CD4-positive, CD25-positive, alpha-beta regulatory T cell (primary cell): ENCODE data around the gene TAF4. TPM values are rescaled to one million over a fixed set of nuclear protein-coding genes. Genes with fewer than 3 reads are reported as not detected.

Source experiments
- ATAC-seq, 2 donors: fragments of 150-1000 bp; cut with Tn5 transposase; one replicate each; pipeline ENCODE4 v1.10.0; 2021; ENCODE audit warnings: low read depth in 2 of 2, moderate number of reproducible peaks in 2 of 2, moderate library complexity in 1 of 2
- DNase-seq, 3 donors: peaks; one replicate each; pipeline versions ENCODE4 v3.0.0 to v3.0.0-alpha.2; 2012 to 2022; ENCODE audit warnings: mixed read lengths in 1 of 3
- H3K27ac ChIP-seq: one replicate; pipeline ENCODE4 v1.7.0; 2013; ENCODE audit warnings: mild to moderate bottlenecking, low read length; ENCODE audit not compliant: insufficient read depth, poor library complexity, severe bottlenecking
- H3K27me3 ChIP-seq: one replicate; pipeline ENCODE4 v1.7.0; 2013; ENCODE audit warnings: low read length; ENCODE audit not compliant: control insufficient read depth, insufficient read depth
- H3K36me3 ChIP-seq: one replicate; pipeline ENCODE4 v1.7.0; 2013; ENCODE audit warnings: mild to moderate bottlenecking, low read length, moderate library complexity; ENCODE audit not compliant: control insufficient read depth, insufficient read depth
- H3K4me1 ChIP-seq: 2 replicates; pipeline ENCODE4 v1.7.0; 2013; ENCODE audit warnings: mild to moderate bottlenecking, low read length; ENCODE audit not compliant: insufficient read depth, control insufficient read depth, poor library complexity, severe bottlenecking
- H3K4me3 ChIP-seq: one replicate; pipeline ENCODE4 v1.7.0; 2013; ENCODE audit warnings: low read depth, mild to moderate bottlenecking, low read length, moderate library complexity
- H3K9me3 ChIP-seq, 2 experiments: 1 replicate in 1 of 2; 2 replicates in 1 of 2; pipeline ENCODE4 v1.7.0; 2013; ENCODE audit warnings: low read length in 2 of 2, mild to moderate bottlenecking in 1 of 2, moderate library complexity in 1 of 2; ENCODE audit not compliant: control insufficient read depth in 2 of 2
- H3K27ac Mint-ChIP-seq, 3 donors: one replicate each; pipeline ENCODE4 v1.8.0; 2020 to 2022; ENCODE audit warnings: mild to moderate bottlenecking in 3 of 3, mixed read lengths in 3 of 3, moderate library complexity in 2 of 3
- H3K27me3 Mint-ChIP-seq: one replicate; pipeline ENCODE4 v1.8.0; 2022; ENCODE audit warnings: mild to moderate bottlenecking, mixed read lengths
- H3K36me3 Mint-ChIP-seq: one replicate; pipeline ENCODE4 v1.8.0; 2020; ENCODE audit warnings: mixed read lengths
- H3K4me1 Mint-ChIP-seq, 4 donors: one replicate each; pipeline ENCODE4 v1.8.0; 2020 to 2022; ENCODE audit warnings: mixed read lengths in 4 of 4, mild to moderate bottlenecking in 1 of 4
- H3K4me3 Mint-ChIP-seq, 4 donors: one replicate each; pipeline ENCODE4 v1.8.0; 2020 to 2022; ENCODE audit warnings: mild to moderate bottlenecking in 4 of 4, mixed read lengths in 4 of 4, moderate library complexity in 3 of 4
- H3K9me3 Mint-ChIP-seq, 7 donors: one replicate each; pipeline ENCODE4 v1.8.0; 2020 to 2022; ENCODE audit warnings: mixed read lengths in 7 of 7, mild to moderate bottlenecking in 3 of 7, moderate library complexity in 2 of 7
- polyA plus RNA-seq, 4 donors: library from polyadenylated mRNA; unstranded; fragments of 300-500 nt; fragmentation: Illumina TruSeq; gene quantifications; one replicate each; pipeline ENCODE4 v1.2.3, GENCODE V29; 2021
- total RNA-seq: library from RNA; stranded (reverse); gene quantifications from one replicate; pipeline ENCODE4 v1.2.3, GENCODE V29; 2022

The TAF4 gene
- total and polyA plus RNA-seq, 5 donors from 2014 or later = 0.76 to 20.4 (median 0.91) TPM

DNA sequence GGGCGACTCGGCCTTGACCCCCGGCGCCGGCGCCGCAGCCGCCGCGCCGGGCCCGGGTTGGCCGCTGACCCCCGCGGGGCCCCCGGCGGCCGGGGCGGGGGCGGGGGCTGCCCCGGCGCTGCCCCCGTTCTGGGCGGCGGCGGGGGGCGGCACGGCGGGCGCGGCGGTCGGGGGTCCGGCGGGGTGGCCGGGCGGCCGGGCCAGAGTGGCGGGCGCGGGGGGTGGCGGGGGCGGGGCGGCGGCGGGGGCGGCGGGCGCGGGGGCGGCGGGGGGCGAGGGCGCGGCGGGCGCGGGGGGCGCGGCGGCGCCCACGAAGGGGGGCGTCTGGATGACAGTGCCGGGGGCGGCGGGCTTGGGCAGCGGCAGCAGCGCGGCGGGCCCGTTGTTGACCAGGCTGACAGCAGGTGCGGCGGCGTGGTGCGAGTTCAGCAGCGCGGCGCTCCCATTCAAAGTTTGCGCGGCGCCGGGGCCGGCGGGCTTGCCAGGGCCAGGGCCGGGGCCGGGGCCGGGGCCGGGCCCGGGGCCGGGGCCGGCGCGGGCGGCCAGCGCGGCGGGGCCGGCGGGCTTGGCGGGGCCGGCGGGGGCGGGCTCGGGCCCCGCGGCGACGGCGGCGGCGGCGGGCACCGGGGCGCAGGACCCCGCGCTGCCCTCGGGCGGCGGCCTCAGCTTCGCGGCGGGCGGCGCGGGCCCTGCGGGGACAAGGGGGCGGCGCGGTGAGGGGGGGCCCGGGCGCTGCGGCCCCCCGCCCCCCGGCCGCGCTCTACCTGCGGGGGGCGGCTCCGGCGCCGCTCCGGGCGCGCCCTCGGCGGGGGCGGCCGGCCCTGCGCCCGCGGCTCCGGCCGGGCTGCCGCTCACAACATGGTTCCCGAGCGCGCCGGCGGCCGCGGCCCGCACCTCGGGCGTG is 659 bp downstream of the TAF4 start:
- no peaks in the 10 kb centered on the region for H3K27me3 ChIP-seq
- H3K36me3 Mint-ChIP-seq = no peaks in the 10 kb centered on the region
- no peak overlapping the region for H3K4me3 ChIP-seq
- no peaks in the 10 kb centered on the region for H3K36me3 ChIP-seq
- H3K27ac ChIP-seq = no peak overlapping the region
- H3K9me3 ChIP-seq = no peaks in the 10 kb centered on the region
- H3K4me3 Mint-ChIP-seq = peak overlapping the region in 1 of 4 donors; percentile 90
- peaks cover 50% of the 10 kb centered on the region for H3K4me1 ChIP-seq
- peaks cover 15 to 68% (median 42%) of the 10 kb centered on the region in 4 donors for H3K4me1 Mint-ChIP-seq
- H3K9me3 Mint-ChIP-seq = no peaks in the 10 kb centered on the region
- H3K27ac Mint-ChIP-seq = no peak overlapping the region
- ATAC-seq (peak; percentile 2 to 17), DNase-seq (no peak)
- H3K27me3 Mint-ChIP-seq = peaks cover 7% of the 10 kb centered on the region

DNA sequence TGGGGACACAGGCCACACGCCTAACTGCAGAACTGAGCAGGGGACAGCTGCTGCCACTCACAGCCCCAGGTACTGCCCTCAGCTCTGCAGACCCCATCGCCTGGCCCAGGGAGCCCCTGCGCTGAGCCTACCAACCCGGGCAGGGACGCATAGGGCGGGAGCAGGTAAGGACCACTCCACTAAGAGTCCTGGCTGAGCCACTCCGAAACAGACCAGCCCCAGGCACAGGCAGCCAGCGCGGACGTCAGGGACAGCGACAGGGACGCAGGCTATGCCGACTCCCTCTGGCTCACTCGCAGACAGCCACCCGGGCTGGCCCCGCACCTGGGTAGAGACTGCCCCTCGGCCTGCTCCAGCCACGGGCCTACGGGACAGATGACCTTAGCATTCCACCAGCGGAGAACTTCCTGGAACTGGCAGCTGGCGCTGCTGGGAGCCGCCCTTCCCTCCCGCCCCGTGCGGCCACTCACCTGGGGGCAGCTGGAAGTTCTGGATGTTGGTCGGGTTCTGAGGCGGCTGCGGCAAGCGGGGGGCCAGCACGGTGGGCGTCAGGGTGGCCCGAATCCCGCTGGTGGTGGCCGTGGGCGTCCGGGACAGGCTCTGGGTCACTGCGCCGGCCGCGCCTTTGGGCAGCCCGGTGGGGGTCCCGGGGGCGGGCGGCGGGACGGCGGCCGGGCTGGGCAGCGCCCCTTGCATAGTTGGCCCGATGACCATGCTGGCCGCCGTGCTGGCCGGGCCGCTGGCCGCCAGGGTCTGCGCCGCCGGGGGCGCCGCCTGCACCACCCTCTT is 1.5 kb downstream of the TAF4 start:
- H3K27ac ChIP-seq = no peak overlapping the region
- no peak overlapping the region for H3K4me3 ChIP-seq
- peaks cover 53% of the 10 kb centered on the region for H3K4me1 ChIP-seq
- Mint-ChIP-seq H3K4me3 (peak overlapping the region; percentile 72 to 90 (median 84)), H3K36me3 (no peaks in the 10 kb centered on the region), H3K4me1 (peaks cover 15 to 76% (median 48%) of the 10 kb centered on the region in 4 donors), H3K27me3 (peaks cover 7% of the 10 kb centered on the region), H3K9me3 (no peaks in the 10 kb centered on the region), H3K27ac (peak overlapping the region in 2 of 3 donors; percentile 80 to 82)
- ATAC-seq (no peak), DNase-seq (peak in 1 of 3 donors; percentile 6)
- no peaks in the 10 kb centered on the region for H3K36me3 ChIP-seq
- no peaks in the 10 kb centered on the region for H3K9me3 ChIP-seq
- H3K27me3 ChIP-seq = no peaks in the 10 kb centered on the region

DNA sequence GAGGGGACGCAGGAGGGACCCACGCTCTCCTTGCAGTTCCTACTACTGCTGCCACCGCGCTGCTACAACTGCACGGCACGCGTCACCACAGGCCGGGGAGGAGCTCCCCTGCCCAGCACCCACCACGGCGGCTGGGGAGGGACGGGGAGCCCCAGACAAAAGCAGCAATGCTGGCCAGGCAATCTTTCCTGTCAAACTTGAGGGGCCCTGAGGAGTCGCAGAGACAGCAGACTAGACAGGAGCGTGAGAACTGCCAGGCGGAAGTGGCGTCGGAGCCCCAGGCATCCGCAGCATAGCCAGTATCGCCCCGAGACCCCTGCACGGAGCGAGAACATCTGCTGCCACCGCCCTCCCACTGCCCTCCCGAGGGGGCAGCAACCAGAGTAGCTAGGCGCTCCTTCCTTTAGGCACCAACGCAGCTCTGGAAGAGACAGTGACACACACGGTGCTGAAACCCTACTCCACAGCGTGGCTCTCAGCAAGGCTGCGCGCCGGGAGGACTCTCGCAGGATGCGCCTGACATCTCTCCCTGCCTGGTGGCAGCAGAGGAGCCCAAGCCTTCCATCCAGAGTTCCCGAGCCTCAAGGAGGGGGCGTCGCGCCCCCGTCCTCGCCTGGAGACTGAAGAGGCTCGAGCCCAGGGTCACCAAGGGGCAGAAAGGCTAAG is 2.2 kb downstream of the TAF4 start:
- peak overlapping the region; percentile 72 to 90 (median 84) for H3K4me3 Mint-ChIP-seq

DNA sequence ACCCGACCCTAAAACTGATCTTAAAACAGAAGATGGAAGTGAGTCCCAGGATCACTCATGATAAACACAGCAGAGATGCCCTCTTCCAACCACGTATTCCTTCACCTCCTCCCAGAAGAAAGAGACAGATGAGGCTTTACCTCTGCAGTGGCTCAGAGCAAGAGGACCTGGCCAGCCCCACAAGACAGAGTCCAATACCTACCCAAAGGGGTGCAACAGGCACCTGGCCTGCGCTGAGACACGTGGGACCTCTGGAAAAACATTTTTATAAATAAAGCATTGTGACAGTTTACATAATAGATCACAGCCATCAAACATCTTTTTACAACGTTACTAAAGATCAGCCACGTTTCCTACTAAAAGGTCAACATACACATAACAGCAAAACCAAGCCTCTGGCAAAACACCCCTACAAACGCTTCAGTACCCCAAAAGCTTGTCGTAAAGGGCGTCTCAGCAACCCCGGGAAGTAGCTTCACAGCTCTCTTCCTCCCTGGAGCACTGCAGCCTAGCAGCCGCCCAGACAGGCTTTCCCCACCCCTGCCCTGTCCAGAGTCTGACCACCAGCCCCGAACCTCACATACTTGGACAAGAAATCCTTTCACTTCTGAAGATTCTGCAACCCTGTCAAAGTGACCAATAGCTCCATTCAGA is 2.9 kb downstream of the TAF4 start:
- Mint-ChIP-seq H3K27me3 (peaks cover 7% of the 10 kb centered on the region), H3K4me3 (peak overlapping the region; percentile 72 to 90 (median 84)), H3K36me3 (no peaks in the 10 kb centered on the region), H3K27ac (peak overlapping the region; percentile 7 to 86 (median 82)), H3K9me3 (no peaks in the 10 kb centered on the region), H3K4me1 (peaks cover 15 to 69% (median 47%) of the 10 kb centered on the region in 4 donors)
- no peaks in the 10 kb centered on the region for H3K27me3 ChIP-seq
- no peaks in the 10 kb centered on the region for H3K36me3 ChIP-seq
- H3K9me3 ChIP-seq = no peaks in the 10 kb centered on the region
- H3K4me1 ChIP-seq = peaks cover 49% of the 10 kb centered on the region
- no peak overlapping the region for H3K4me3 ChIP-seq
- ATAC-seq = no peak
- no peak for DNase-seq
- H3K27ac ChIP-seq = no peak overlapping the region

More for the DNA sequence above, 2.2 kb downstream of the TAF4 start:
- H3K27ac ChIP-seq = no peak overlapping the region
- H3K9me3 ChIP-seq = no peaks in the 10 kb centered on the region
- no peaks in the 10 kb centered on the region for H3K36me3 Mint-ChIP-seq
- H3K27ac Mint-ChIP-seq = peak overlapping the region; percentile 80 to 86 (median 82)
- DNase-seq (no peak), ATAC-seq (no peak)
- no peaks in the 10 kb centered on the region for H3K36me3 ChIP-seq
- peaks cover 53% of the 10 kb centered on the region for H3K4me1 ChIP-seq
- no peaks in the 10 kb centered on the region for H3K9me3 Mint-ChIP-seq
- H3K27me3 Mint-ChIP-seq = peaks cover 7% of the 10 kb centered on the region
- H3K4me1 Mint-ChIP-seq = peaks cover 15 to 74% (median 50%) of the 10 kb centered on the region in 4 donors
- H3K27me3 ChIP-seq = no peaks in the 10 kb centered on the region
- no peak overlapping the region for H3K4me3 ChIP-seq

DNA sequence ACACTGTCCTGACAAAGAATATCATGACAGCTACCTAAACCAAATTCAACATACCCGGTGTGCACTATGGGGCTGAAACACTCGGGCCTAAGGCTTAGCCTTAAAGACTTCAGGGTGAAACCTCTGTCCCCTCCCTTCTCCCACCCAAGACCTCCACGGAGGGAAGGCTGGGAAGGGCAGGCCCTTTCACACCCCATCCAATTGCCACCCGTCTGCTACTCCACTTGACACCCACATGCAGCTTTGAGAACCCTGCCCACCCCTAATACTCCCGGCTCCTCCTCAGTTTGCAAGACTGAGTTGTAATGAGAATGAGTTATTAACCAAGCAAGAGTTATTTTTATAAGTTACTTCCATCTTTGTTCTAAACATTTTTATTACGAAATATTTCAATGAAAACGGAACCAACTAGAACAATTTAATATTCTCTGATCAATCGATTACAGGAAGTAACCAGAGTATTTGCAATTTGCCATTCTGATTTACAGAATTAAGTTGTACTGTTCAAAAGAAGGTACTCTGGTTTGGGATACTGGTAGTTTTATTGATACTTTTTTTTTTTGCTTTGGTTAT is 3.7 kb downstream of the TAF4 start:
- H3K27me3 ChIP-seq = no peaks in the 10 kb centered on the region
- ATAC-seq (no peak), DNase-seq (no peak)
- H3K36me3 ChIP-seq = no peaks in the 10 kb centered on the region
- H3K27ac ChIP-seq = no peak overlapping the region
- peaks cover 43% of the 10 kb centered on the region for H3K4me1 ChIP-seq
- H3K9me3 ChIP-seq = no peaks in the 10 kb centered on the region
- H3K4me3 ChIP-seq = no peak overlapping the region
- peaks cover 2% of the 10 kb centered on the region for H3K27me3 Mint-ChIP-seq
- peaks cover 15 to 65% (median 43%) of the 10 kb centered on the region in 4 donors for H3K4me1 Mint-ChIP-seq
- no peaks in the 10 kb centered on the region for H3K36me3 Mint-ChIP-seq
- H3K9me3 Mint-ChIP-seq = no peaks in the 10 kb centered on the region
- peak overlapping the region in 2 of 3 donors; percentile 74 to 86 for H3K27ac Mint-ChIP-seq
- peak overlapping the region; percentile 58 to 89 (median 76) for H3K4me3 Mint-ChIP-seq

DNA sequence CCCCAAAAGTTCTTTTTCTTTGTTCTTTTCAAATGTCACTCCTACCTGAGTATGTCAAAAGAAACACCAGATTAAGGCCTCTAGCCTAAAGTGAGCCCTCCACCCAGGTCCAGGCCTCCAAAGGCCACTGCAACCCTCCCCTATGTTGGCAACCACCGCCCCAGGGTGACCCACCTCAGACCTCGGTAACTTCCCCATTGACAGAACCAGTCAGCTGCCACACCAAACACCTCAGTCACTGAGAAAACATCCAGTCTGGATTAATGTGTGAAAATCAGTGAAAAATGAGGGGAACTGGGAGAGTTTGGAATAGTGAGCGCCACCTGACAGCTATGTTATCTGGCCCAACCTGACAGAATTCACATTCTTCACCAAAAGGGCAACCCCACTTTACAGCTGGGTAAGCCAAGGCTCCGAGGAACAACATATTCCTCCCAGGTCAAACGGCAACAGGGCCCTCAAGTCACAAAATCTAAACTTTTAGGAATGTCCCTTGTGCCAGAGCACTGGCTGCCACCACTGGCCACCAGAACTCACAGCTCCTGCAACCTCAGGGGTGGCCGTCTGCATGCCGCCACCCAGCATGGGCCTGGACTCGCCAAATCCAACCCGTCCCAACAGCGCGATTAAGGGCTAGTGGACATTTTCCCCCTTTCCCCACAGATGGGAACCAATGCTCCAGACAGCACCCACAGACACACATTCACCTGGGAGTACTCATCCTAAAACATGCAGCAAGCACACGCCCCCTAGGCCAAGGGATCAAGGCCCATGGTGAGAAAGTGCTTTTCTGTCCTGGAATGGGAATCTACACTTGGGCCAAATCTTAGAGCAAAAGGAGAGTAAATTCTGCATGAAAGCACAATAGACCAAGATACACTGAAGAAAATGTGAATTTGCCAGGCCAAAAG is 4.8 kb downstream of the TAF4 start:
- H3K9me3 ChIP-seq = no peaks in the 10 kb centered on the region
- Mint-ChIP-seq H3K4me3 (peak overlapping the region in 3 of 4 donors; percentile 22 to 72 (median 51)), H3K36me3 (no peaks in the 10 kb centered on the region), H3K27ac (peak overlapping the region in 2 of 3 donors; percentile 59 to 86), H3K9me3 (no peaks in the 10 kb centered on the region), H3K27me3 (no peaks in the 10 kb centered on the region), H3K4me1 (peaks cover 15 to 67% (median 42%) of the 10 kb centered on the region in 4 donors)
- H3K27me3 ChIP-seq = no peaks in the 10 kb centered on the region
- no peak overlapping the region for H3K4me3 ChIP-seq
- no peak for ATAC-seq
- H3K4me1 ChIP-seq = peaks cover 39% of the 10 kb centered on the region
- H3K27ac ChIP-seq = no peak overlapping the region
- no peak for DNase-seq
- H3K36me3 ChIP-seq = no peaks in the 10 kb centered on the region
